Stimulated activated CD8-positive, alpha-beta memory T cell treated with anti-CD3 and anti-CD28 coated beads, Interleukin-4, amount 100 ng/mL, for 48 hours (primary cell): ENCODE measurements around the gene PODXL2.

Experiments used
- DNase-seq: peaks from one replicate; pipeline ENCODE4 v3.0.0-alpha.2; 2020

Gene PODXL2

DNA sequence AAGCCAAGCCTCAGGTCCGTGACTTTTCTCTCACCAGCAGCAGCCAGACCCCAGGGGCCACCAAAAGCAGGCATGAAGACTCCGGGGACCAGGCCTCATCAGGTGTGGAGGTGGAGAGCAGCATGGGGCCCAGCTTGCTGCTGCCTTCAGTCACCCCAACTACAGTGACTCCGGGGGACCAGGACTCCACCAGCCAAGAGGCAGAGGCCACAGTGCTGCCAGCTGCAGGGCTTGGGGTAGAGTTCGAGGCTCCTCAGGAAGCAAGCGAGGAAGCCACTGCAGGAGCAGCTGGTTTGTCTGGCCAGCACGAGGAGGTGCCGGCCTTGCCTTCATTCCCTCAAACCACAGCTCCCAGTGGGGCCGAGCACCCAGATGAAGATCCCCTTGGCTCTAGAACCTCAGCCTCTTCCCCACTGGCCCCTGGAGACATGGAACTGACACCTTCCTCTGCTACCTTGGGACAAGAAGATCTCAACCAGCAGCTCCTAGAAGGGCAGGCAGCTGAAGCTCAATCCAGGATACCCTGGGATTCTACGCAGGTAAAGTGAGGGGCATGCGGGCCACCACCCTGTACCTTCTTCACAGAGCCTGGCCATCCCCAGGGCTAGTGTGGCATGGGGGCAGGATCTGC lies 31.8 kb downstream of the PODXL2 start:
- no peak for DNase-seq

DNA sequence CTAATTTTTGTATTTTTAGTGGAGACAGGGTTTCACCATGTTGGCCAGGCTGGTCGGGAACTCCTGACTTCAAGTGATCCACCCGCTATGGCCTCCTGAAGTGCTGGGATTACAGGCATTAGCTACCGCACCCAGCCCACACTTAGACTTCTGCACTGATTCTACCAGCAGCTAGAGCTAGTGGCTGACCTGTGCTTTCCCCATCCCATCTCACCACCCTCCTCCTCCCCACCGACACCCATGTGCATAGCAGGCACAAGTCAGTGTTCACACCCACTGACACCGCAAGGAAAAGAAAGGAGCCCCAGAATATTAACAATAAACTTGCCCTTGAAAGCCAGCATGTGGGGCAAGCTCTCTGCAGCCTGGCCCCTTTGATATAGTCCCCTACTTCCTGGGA lies 32.6 kb downstream of the PODXL2 start:
- DNase-seq = no peak

DNA sequence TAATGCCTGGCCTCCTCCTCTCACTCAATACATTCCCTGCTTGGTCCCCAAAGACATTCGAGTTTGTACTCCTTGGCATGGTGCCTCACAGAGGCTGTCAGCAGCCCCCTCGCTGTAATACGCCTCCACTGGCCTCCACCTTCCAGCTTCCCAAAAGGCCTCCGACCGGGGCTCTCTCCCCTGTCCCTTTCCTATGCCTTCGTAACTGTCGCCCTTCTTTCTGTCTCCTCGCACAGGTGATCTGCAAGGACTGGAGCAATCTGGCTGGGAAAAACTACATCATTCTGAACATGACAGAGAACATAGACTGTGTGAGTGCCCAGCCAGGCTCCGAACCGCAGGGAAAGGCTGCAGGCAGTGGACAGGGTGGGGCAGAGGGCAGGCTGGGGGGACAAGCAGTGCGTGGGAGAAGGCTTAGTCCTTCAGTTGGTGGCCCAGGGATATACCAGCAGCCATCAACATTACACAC lies 33.0 kb downstream of the PODXL2 start:
- no peak for DNase-seq

DNA sequence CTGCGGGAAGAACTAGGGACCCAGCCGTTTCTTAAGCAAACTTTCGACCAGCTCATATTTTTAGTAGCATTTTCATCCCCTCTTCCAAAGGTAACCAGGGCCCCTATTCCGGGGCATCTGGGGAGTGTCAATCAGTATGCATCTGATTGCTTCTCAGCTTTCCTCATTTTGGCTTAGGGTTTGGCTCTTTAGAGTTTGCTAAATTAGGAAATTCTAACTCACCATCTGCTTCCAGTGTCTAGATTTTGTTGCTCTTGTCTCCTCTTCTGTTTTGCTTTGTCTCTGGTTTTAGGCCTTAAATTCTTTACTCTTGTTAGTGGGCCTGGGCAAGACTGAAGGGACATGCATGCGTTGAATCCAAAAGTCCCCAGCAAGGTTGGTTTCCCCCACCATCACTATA lies 34.2 kb downstream of the PODXL2 start:
- DNase-seq = no peak

DNA sequence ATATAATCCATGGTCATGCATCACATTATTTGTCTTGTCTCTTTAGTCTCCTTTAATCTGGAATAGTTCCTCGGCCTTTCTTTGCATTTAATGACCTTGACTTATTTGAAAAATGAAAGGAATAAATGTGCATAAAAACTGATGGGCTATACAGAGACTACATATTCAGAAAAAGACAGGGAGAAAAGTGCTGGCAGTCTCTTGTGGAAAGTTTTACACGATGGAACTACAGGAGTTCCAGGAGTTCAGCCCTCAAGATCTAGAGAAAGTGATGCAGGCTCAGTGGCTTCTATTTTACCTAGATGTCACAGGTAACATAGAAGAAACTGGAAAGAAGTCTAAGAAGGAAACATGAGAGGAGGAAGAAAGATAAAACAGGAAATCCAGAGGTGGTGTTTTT lies 36.2 kb downstream of the PODXL2 start:
- no peak for DNase-seq

DNA sequence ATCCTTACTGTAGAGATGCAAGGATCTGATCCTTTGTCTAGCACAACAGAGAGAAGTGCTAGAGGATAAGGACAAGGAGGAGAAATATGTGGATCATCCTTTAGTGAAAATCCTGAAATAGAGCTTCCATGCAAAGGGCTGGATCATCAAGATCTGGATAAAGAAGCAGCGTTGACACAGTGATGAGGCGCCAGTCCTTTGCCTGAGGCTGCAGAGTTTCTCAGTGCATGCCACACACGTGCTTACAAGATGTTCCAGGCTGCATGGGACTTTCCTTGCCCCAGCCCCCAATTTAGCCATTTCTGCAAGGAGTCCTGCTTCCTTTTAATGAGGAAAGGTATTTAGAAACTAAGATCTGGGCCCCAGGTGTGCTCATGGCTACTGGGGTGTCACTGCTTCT lies 36.6 kb downstream of the PODXL2 start:
- DNase-seq = no peak

DNA sequence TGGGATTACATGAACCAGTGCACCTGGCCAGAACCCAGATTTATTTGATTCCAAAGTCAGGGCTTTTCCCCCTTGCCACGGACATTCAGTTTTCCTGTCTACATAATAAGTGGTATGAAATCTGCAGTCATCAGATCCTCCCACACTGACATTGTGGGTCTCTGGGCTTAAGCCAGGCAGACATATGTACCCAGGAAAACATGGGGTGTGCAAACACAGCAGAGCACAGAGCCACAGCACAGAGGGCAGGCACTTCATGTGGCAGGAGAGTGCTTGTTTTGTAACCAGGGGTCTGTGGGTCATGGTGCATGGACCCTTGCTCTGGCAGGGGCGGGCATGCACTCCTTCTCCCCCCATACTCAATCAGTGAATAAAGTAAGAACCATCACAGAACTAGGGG lies 37.7 kb downstream of the PODXL2 start:
- no peak for DNase-seq

DNA sequence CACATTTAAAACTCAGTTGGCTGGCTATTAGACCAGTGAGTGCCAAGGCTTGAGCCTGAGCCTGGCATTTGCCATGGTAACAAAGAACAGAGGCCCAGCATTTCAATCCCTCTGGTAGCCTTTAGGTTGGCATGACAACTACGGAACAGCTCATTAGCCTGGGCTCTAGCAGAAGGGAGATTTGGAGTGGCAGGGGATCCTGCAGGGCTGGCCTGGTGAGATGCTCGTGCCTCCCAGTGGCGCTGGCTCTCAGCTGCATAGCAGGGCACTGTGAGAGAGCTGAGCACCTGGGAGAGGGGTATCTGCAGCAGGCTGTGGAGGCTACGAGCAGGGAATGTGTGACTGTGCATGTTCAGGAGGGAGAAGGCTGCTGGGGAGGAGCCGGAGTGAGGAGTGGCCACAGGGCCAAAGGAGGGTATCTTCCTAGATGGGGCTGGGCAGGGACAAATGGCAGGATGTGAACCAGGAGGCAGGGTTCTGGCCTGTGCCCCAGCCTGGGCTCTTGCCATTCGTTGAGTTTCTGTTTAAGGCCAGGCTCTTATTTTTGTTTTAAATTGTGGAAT lies 38.2 kb downstream of the PODXL2 start:
- no peak for DNase-seq

DNA sequence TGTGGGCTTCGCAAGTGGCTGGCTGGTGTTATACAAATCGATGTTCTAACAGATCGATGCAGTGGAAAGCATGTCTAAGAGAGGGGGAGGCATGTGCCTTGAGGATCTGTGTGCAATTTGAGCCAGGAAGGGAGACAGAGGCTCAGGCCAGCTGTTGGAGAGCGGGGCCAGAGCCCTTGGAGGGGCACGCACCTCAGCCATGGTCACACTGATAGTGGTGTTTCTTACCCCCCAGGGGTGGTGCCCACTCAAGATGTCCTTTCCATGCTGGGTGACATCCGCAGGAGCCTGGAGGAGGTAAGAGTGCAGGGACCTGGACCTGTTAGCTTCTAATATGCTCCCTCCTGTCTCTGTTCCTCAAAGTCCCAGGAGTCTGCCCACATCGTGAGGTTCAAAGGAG lies 39.9 kb downstream of the PODXL2 start:
- DNase-seq = no peak

DNA sequence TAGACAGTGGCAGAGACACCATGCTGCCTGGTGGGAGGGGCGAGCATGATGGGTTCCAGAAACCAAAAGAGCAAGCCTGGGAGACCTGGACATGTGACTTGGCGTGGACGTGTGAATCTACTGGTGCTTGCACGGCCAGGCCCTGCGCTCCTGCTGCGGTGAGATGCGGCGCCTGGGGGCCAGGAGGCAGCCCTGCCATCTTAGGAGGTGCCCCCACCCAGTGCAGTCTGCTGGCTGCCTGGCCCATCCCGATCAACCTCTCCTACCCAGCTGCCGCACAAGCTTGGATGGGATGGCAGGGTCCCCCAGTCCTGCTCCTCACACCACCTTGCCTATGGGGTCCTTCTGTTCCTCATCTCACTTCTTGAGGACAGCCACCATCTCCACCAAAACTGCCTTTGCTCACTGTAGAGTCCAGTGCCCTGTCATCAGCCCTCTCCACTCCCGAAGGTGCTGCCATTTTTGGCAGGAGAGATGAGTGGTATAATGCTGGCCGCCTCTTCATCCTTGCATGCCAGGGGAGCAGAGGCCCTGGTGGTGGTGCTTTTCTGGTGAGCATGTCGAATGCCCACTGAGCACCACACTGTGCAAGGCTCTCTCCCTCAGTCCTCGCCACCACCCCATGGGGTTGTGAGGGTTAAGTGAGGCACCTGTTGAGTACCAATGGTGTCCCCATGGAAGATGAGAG lies 40.7 kb downstream of the PODXL2 start:
- DNase-seq = no peak

DNA sequence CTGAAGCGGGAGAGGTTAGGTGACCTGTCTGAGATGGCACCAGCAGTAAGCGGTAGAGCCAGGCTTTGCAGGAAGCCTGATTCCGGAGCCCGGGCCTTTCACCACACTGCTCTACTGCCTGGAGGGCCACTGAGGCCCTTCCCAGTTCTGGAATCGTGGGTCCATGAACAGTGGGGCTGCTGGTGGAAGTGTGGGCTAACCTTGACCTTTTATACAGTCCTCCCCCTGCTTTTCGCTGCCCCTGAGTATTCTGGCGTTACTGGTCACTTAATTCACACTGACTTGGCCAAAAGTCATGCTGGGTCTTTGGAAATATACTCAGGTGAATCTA lies 41.2 kb downstream of the PODXL2 start:
- DNase-seq = no peak

DNA sequence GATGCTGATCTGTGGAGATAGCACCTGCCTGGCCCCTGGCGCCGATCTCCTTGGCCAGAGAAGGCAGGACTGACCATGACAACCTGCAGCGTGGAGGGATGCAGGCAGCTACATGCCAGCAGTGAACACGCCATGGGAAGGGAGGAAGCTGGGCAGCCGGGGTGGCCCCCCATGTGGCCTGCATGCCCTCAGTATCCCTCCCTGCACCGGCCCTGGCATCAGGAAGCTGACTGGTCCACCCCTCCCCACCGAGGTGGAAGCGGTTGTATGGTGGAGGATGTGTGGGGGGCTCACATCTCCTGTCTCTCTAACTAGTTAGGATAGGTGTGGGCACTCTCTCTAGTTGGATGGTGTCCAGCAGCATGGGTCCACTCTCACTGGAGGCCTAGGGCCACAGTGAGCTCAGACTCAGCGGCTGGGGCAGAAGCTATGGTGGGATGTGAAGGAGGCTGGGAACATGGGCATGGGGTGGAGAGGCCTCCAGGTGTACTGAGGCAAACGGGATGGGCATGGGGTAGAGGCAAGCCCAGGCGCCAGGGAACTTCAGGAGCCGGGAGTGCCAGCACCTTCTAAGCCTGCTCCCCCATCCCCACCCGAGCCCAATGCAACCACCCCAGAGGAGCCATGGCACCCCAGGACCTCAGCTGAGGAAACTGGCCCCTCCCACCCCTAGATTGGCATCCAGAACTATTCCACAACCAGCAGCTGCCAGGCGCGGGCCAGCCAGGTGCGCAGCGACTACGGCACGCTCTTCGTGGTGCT lies 42.0 kb downstream of the PODXL2 start:
- DNase-seq = no peak

DNA sequence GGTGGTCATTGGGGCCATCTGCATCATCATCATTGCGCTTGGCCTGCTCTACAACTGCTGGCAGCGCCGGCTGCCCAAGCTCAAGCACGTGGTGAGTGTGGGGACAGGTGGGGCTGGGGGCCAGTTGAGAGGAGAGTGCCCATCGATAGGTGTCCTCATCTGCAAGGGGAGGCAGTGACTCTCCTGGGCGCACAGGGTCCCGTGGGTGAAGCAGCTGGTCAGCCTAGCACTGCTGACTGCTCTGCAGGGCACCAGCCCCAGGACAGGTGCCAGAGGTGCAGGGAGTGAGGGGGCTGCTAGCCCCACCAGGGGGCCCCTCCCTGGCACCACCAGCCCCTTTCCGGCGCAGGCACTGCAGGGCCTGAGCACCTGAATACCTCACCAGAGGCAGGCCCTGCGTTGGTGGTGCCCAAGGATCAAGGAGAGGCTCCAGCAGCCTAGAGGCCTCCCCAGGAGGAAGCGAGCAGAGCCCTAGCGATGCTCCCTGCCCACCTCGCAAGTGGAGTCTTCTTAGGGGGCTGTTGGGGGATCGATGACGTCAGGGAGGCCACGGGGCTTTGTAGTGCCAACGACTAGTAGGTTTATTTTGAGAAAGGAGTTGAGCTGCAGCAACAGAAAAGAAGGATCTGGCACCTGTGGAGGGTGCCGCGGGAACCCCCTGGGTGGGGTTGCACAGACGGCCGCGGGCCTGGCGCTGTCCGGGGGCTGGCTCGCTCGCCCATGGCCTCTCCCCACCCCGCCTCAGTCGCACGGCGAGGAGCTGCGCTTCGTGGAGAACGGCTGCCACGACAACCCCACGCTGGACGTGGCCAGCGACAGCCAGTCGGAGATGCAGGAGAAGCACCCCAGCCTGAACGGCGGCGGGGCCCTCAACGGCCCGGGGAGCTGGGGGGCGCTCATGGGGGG lies 42.8 kb downstream of the PODXL2 start:
- DNase-seq = peak; percentile 54

DNA sequence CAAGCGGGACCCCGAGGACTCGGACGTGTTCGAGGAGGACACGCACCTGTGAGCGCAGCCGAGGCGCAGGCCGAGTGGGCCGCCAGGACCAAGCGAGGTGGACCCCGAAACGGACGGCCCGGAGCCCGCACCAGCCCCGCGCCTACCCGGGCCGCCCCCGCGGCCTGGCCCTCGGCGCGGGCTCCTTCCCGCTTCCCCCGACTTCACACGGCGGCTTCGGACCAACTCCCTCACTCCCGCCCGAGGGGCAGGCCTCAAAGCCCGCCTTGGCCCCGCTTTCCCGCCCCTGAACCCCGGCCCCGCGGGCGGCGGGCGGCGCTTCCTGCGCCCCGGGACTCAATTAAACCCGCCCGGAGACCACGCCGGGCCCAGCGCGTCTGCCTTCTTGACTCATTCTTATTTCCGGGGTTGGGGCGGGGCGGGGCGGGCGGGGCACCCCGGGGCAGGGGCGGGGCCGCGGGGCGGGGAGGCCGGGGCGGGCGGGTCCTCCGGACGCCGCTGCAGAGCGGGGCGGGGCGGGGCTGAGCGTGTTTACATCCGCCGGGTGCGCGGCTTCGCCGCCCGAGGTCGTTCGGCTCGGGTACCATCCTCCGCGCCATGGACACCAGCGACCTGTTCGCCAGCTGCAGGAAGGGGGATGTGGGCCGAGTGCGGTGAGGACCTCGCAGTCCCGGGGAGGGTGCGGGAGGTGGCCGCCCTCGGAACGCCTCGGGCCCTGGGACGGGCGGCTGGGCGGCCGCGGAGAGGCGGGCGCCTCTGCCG lies 43.6 kb downstream of the PODXL2 start, which contains the start of gene ABTB1:
Gene ABTB1, plus strand, starts transcription at position 524 of the 762 bp plus-strand sequence. Its CDS starts 74 bp downstream, at position 598.
- DNase-seq = peak; percentile 87

DNA sequence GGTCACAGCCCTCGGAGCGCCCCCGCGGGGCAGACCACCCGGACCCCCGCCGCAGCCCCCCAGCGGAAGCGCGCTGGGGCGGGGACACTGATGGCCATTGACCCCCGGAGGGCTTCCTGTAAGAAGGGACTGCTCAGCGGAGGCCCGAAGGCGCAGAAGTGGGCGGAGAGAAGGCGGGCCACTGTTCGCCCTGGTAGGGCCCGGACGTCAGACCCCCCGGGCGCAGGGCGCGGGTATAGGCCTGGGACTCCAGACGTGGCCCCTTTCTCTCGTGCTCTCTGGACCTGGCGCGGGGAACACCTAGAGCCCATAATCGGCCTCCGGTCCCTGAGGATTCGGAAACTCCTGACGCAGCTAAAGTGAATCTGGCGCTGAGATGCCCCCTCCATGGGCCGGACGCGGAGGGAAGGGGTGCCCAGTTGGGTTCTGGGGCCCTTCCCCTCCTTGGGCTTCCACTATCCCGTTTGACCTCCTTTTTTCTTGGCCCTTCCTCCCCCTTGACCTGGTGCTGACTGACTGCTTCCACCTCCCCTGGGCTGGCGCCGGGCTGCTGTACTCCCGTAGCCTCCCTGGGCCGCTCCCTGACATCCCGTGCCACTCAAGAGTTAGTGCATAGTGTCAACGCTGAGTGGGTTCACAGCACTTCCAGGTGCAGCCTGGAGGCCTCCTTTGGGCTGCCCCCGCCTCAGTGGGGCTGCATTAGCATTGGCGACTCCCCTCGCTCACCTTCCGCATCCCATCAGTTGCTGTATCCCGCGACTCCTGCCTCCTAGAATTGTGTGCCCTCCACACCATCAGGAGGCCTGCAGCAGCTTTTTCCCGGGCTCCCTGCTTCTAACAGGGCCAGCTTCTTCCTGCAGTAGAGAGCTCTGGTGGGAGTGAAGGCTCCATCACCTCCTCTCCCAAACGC lies 44.5 kb downstream of the PODXL2 start:
- DNase-seq = peak; percentile 65

DNA sequence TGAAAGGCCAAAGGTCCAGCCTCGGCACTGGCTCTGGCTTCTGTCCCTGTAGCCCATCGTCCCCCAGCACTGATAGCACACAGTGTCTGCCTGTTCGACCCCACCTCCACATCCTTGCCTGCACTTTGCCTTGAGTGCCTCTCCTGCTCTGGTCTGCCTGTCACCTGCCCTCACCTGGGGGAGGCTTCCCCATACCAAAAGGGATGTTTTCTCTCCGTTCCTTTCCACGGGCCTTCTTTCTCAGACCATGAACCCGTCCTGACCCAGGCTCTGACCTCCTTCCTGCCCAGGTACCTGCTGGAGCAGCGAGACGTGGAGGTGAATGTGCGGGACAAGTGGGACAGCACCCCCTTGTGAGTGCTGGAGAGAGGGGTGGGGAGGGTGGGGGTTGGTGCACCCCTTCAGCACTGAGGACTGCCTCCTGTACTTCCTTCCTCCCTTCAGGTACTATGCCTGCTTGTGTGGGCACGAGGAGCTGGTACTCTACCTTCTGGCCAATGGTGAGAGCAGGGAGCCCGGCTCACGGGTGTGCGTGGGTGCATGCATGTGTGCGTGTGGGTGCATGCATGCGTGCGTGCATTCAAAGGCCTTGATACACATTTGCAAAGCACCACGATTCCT lies 45.2 kb downstream of the PODXL2 start:
- DNase-seq = no peak

DNA sequence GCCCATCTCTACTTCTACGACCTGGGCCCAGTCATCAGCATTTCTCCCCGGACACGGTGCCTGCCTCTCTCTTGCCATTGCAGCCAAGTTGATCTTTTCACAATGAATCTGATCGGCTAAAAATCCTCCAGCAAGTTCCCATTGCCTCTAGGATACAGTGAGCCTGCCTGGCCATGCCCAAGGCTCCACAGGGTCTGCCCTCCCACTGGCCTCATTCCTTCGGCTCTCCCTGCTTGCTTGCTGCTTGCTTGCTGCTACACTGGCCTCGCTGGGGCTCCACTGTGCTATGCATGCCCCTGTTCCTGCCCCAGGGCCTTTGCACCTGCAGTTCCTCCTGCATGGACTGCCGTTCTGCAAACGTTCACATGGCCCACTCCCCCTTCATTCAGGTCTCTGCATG lies 45.8 kb downstream of the PODXL2 start:
- DNase-seq = no peak

DNA sequence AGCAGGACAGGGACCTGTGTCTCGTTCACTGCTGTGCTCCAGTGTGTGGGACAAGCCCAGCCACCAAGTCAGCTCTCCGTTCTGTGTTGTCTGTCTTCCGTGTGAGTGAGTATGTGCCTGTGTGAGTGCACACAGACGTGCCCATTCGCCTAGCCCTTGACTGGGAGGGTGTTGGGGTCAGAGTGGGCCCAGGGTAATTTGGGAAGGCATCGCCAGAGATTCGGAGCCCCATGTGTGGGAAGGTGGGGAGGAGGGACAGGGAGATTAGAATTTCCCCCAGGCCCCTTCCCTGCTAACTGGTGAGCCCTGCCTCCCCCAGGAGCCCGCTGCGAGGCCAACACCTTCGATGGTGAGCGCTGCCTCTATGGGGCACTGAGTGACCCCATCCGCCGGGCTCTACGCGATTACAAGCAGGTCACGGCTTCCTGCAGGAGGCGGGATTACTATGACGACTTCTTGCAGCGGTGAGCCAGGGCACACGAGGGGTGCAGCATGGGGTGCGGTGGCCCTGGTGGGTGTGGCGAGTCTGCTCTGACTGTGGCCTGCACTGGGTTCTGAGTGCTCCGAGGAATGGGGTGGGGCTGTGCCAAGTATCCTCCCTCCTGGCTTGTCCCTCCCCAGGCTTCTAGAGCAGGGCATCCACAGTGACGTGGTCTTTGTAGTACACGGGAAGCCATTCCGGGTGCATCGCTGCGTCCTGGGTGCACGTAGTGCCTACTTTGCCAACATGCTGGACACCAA lies 46.8 kb downstream of the PODXL2 start:
- no peak for DNase-seq

DNA sequence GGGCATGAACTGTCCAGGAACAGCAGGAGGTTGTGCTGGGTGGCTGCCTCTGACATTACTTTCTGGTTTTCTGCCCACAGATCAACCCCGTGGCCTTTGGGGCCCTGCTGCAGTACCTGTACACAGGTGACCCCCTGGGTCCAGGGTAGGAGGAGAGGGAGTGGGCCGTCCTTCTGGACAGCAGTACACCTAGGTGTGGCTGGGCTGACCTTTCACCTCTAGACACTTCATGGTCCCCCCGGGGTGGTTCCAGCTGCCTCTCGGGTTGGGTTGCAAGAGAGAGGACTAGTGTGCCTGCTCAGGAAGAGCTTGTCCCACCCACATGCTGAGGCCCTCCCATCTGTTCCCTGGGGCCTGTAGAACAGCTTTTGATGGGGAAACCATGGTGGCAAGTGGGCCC lies 47.5 kb downstream of the PODXL2 start:
- DNase-seq = no peak

DNA sequence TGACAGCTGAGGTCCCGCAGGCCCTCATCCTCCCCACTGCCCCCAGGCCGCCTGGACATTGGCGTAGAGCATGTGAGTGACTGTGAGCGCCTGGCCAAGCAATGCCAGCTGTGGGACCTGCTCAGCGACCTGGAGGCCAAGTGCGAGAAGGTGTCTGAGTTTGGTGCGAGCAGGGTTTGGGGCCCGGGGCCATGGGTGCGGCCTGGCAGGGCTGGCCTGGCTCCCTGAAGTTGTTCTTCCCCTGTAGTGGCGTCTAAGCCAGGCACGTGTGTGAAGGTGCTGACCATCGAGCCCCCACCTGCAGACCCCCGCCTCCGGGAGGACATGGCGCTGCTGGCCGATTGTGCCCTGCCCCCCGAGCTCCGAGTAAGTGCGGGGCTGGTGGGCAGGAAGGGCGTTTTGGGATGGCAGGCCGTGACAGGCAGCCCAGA lies 48.0 kb downstream of the PODXL2 start:
- no peak for DNase-seq
